Measurements from ENCODE around the gene CYTH3.
"Not testable (repeated sequence)": the region's sequence is repeated elsewhere in the genome, so short reads cannot be mapped to it uniquely, and the experiment has no call there.

Gene CYTH3

GRCh38 chr7:6193709-6194108 is 78.7 kb downstream of the CYTH3 start:
- no peak for DNase-seq (ENCODE audit: low read depth in 2 of 2)

GRCh38 chr7:6190563-6190962 is 81.9 kb downstream of the CYTH3 start:
- DNase-seq (ENCODE audit: low read depth in 2 of 2): not testable (repeated sequence)

GRCh38 chr7:6188389-6188788 is 84.0 kb downstream of the CYTH3 start:
- no peak for DNase-seq (ENCODE audit: low read depth in 2 of 2)

GRCh38 chr7:6186577-6186976 is 85.8 kb downstream of the CYTH3 start:
- no peak for DNase-seq (ENCODE audit: low read depth in 2 of 2)

- no peak for DNase-seq (ENCODE audit: low read depth in 2 of 2)
These were observed 89.4 kb downstream of the CYTH3 start for GRCh38 chr7:6182993-6183392.

GRCh38 chr7:6181136-6181535 is 91.3 kb downstream of the CYTH3 start:
- no peak for DNase-seq (ENCODE audit: low read depth in 2 of 2)

GRCh38 chr7:6180344-6180725 is 92.1 kb downstream of the CYTH3 start:
- no peak for DNase-seq (ENCODE audit: low read depth in 2 of 2)

GRCh38 chr7:6179620-6180343 is 92.6 kb downstream of the CYTH3 start:
- no peak for DNase-seq (ENCODE audit: low read depth in 2 of 2)

GRCh38 chr7:6178298-6179029 is 94.0 kb downstream of the CYTH3 start:
- DNase-seq (ENCODE audit: low read depth in 2 of 2): no peak

- peak; percentile 19 to 22 for DNase-seq (ENCODE audit: low read depth in 2 of 2)
These were observed 96.8 kb downstream of the CYTH3 start for GRCh38 chr7:6175645-6176044.

GRCh38 chr7:6172910-6173295 is 99.5 kb downstream of the CYTH3 start:
- no peak for DNase-seq (ENCODE audit: low read depth in 2 of 2)

GRCh38 chr7:6172224-6172909 is 100.1 kb downstream of the CYTH3 start:
- DNase-seq (ENCODE audit: low read depth in 2 of 2): no peak

GRCh38 chr7:6171532-6172223 is 100.7 kb downstream of the CYTH3 start:
- no peak for DNase-seq (ENCODE audit: low read depth in 2 of 2)

- DNase-seq (ENCODE audit: low read depth in 2 of 2): no peak
These were observed 101.6 kb downstream of the CYTH3 start for GRCh38 chr7:6170571-6171531.

GRCh38 chr7:6169805-6170520 is 102.5 kb downstream of the CYTH3 start:
- DNase-seq (ENCODE audit: low read depth in 2 of 2): no peak

- DNase-seq (ENCODE audit: low read depth in 2 of 2): no peak
These were observed 104.0 kb downstream of the CYTH3 start for GRCh38 chr7:6168477-6168868.

GRCh38 chr7:6167587-6168476 is 104.6 kb downstream of the CYTH3 start:
- no peak for DNase-seq (ENCODE audit: low read depth in 2 of 2)

GRCh38 chr7:6167004-6167551 is 105.3 kb downstream of the CYTH3 start:
- no peak for DNase-seq (ENCODE audit: low read depth in 2 of 2)

- no peak for DNase-seq (ENCODE audit: low read depth in 2 of 2)
These were observed 106.0 kb downstream of the CYTH3 start for GRCh38 chr7:6166443-6166891.
